GM21423 (cell line): ENCODE results near the gene SPO11.

Experiments used
- ATAC-seq: cut with Tn5 transposase; IDR thresholded peaks from one replicate; pipeline ENCODE4 v1.9.1; 2021; ENCODE audit warnings: mild to moderate bottlenecking, moderate library complexity; ENCODE audit not compliant: unreplicated experiment

Gene SPO11

GRCh38 chr20:57329608-57330221 is at the start of gene SPO11:
Gene SPO11, plus strand, starts transcription at chr20:57329803. Its CDS starts 65 bp downstream, at chr20:57329868.
- no peak for ATAC-seq

- no peak for ATAC-seq
These were observed 49.4 kb upstream of the SPO11 start for GRCh38 chr20:57280221-57280620.

GRCh38 chr20:57281900-57282299 is 47.7 kb upstream of the SPO11 start:
- ATAC-seq, result no peak

- ATAC-seq, result no peak
These were observed 46.8 kb upstream of the SPO11 start for GRCh38 chr20:57282670-57283361.

GRCh38 chr20:57283860-57284259 is 45.7 kb upstream of the SPO11 start:
- ATAC-seq, result no peak

- ATAC-seq, result no peak
These were observed 42.4 kb upstream of the SPO11 start for GRCh38 chr20:57287007-57287880.

GRCh38 chr20:57287901-57288300 is 41.7 kb upstream of the SPO11 start:
- ATAC-seq, result no peak

GRCh38 chr20:57288651-57289277 is 40.8 kb upstream of the SPO11 start:
- ATAC-seq, result no peak

GRCh38 chr20:57289391-57290177 is 40.0 kb upstream of the SPO11 start:
- no peak for ATAC-seq

- no peak for ATAC-seq
These were observed 39.5 kb upstream of the SPO11 start for GRCh38 chr20:57290178-57290484.

GRCh38 chr20:57291003-57291402 is 38.6 kb upstream of the SPO11 start:
- no peak for ATAC-seq

GRCh38 chr20:57291694-57292093 is 37.9 kb upstream of the SPO11 start:
- no peak for ATAC-seq

GRCh38 chr20:57292611-57293010 is 37.0 kb upstream of the SPO11 start:
- ATAC-seq, result no peak

- no peak for ATAC-seq
These were observed 35.6 kb upstream of the SPO11 start for GRCh38 chr20:57293995-57294394.

- ATAC-seq, result no peak
These were observed 35.1 kb upstream of the SPO11 start for GRCh38 chr20:57294550-57294949.

- ATAC-seq, result no peak
These were observed 31.1 kb upstream of the SPO11 start for GRCh38 chr20:57298457-57298856.

- no peak for ATAC-seq
These were observed 28.6 kb upstream of the SPO11 start for GRCh38 chr20:57301026-57301425.

- ATAC-seq, result no peak
These were observed 22.9 kb upstream of the SPO11 start for GRCh38 chr20:57306747-57307146.

GRCh38 chr20:57308451-57309271 is 20.9 kb upstream of the SPO11 start:
- no peak for ATAC-seq
